ENCODE data around the gene NEK1.
A peak's percentile ranks its signal among the peaks of the same experiment; 100 is the strongest.
"Not testable (repeated sequence)": the region's sequence is repeated elsewhere in the genome, so short reads cannot be mapped to it uniquely, and the experiment has no call there.

Gene NEK1

DNA sequence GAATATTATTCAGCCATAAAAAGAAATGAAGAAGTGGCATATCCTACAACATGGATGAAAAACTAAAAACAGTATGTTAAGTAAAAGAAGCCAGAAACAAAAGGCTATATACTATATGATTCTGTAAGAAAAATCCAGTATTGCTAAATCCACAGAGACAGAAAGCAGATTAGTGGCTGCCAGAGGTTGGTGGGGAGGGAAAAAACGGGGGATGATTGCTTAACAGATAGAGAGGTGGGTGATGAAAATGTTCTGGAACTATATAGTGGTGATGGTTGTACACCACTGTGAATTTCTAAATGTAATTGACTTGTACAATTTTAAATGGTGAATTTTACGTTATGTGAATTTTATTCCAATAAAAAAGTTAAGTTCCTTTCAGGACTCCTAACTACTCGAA, 184.0 kb downstream of the NEK1 start:
- in situ Hi-C loops (cut with HindIII; ENCODE audit: low sequenced_read_pairs): no loop called here
- no peak overlapping the region for H3K4me3 ChIP-seq (ENCODE audit: low read depth, low read length)
- no peak for DNase-seq (ENCODE audit: low read depth, low spot score)
- TF ChIP-seq, protein P1, sequence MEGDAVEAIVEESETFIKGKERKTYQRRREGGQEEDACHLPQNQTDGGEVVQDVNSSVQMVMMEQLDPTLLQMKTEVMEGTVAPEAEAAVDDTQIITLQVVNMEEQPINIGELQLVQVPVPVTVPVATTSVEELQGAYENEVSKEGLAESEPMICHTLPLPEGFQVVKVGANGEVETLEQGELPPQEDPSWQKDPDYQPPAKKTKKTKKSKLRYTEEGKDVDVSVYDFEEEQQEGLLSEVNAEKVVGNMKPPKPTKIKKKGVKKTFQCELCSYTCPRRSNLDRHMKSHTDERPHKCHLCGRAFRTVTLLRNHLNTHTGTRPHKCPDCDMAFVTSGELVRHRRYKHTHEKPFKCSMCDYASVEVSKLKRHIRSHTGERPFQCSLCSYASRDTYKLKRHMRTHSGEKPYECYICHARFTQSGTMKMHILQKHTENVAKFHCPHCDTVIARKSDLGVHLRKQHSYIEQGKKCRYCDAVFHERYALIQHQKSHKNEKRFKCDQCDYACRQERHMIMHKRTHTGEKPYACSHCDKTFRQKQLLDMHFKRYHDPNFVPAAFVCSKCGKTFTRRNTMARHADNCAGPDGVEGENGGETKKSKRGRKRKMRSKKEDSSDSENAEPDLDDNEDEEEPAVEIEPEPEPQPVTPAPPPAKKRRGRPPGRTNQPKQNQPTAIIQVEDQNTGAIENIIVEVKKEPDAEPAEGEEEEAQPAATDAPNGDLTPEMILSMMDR (IDR thresholded peaks at IDR 0.05; ENCODE audit: low read depth, low read length): no peak

DNA sequence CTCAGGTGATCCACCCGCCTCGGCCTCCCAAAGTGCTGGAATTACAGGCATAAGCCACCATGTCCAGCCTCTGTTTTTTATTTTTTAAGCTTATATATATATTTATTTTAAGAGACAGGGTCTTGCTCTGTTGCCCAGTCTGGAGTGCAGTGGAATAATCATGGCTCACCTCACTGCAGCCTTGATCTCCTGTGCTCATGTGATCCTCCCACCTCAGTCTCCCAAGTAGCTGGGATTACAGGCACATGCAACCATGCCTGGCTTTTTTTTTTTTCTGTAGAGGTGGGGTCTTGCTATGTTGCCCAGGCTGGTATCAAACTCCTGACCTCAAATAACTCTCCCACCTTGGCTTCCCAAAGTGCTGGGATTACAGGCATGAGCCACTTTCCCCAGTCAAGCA, 184.7 kb downstream of the NEK1 start:
- DNase-seq (ENCODE audit: low read depth, low spot score); H3K4me3 ChIP-seq (ENCODE audit: low read depth, low read length); in situ Hi-C loops (cut with HindIII; ENCODE audit: low sequenced_read_pairs): not testable (repeated sequence)

DNA sequence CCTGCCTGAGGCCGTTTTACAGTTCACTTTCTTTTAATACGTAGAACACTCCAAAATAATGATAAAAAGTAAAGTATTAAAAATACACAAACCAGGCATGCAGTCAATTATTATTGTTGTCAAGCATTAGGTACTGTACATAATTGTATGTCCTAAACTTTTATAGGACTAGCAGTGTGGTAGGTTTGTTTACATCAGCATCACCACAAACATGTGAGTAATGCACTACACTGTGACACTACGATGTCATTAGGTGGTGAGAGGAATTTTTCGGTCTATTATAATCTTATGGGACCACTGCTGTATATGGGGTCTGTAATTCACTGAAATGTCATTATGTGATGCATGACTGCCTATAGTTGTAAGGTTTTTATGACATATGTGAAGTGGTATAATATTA, 192.1 kb downstream of the NEK1 start:
- TF ChIP-seq, protein P1 (IDR thresholded peaks at IDR 0.05; ENCODE audit: low read depth, low read length): no peak
- in situ Hi-C loops (cut with HindIII; ENCODE audit: low sequenced_read_pairs): no loop called here
- no peak overlapping the region for H3K4me3 ChIP-seq (ENCODE audit: low read depth, low read length)
- DNase-seq (ENCODE audit: low read depth, low spot score): no peak

DNA sequence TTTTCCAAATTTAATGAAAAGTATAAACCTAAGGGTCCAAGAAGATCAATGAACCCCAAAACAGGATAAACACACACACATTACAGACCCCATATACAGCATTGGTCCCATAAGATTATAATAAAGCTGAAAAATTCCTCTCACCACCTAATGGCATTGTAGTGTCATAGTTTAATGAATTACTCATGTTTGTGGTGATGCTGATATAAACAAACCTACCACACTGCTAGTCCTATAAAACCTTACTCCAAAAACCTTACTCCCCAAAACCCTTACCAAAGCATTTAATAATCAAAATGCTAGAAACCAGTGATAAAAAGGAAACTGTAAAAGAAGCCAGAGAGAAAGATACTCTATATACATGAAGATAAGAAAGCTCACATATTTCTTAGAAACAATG, 193.5 kb downstream of the NEK1 start:
- DNase-seq (ENCODE audit: low read depth, low spot score): no peak
- TF ChIP-seq, protein P1 (IDR thresholded peaks at IDR 0.05; ENCODE audit: low read depth, low read length): no peak
- no peak overlapping the region for H3K4me3 ChIP-seq (ENCODE audit: low read depth, low read length)
- in situ Hi-C loops (cut with HindIII; ENCODE audit: low sequenced_read_pairs): no loop called here

DNA sequence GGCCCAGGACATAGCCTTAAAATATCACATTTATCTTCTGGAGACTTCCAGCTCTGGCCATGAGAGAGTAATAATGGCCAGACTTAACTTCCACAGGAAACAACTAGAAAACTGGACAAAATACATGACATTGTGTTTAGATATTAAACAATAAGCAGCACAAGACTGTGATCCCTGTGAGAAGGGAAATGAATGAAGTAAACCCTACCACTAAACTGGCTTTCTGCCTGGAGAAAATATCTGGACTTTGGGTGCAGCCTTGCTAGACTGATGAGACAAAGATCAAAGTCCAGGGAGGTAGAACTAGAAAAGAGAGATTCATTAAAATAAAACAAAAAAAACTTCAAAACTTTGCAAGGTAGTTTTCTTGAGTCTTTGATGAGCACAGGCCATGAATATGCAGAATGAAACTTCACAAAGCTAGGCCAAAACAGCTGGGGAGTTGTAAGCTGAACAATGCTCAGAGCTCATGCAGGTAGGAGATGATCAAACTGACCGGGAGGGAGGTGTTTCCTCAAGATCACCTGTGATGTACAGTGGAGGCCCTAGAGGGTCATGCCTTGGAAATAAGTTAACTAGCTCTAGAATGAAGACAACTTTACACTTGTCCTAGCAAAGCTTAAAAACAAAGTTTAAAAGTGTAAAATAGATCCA, 194.6 kb downstream of the NEK1 start:
- peak; percentile 15 for DNase-seq (ENCODE audit: low read depth, low spot score)
- in situ Hi-C loops (cut with HindIII; ENCODE audit: low sequenced_read_pairs): no loop called here

DNA sequence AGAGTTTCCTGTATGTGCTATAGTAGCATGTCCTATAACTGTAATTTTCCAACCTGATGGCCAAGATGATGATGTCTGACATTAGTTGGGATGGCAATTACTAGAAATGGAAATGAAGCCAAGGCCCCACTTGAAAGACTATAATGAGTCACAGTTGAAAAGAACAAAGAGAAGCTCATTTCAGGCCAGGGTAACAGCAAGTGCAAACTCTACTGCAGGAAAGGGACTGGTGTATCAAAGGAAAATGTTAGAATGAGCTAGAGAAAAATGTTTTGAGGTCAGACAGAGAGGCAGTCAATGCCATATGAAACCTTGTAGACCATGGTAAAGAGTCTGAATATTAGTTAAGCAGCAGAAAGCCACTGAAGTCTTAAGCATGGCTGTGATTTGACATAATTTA, 195.4 kb downstream of the NEK1 start:
- no peak overlapping the region for H3K4me3 ChIP-seq (ENCODE audit: low read depth, low read length)
- in situ Hi-C loops (cut with HindIII; ENCODE audit: low sequenced_read_pairs): no loop called here
- peak; percentile 76 for DNase-seq (ENCODE audit: low read depth, low spot score)
- TF ChIP-seq, protein P1 (IDR thresholded peaks at IDR 0.05; ENCODE audit: low read depth, low read length): no peak

More for the DNA sequence above, 194.6 kb downstream of the NEK1 start:
- TF ChIP-seq, protein P1 (IDR thresholded peaks at IDR 0.05; ENCODE audit: low read depth, low read length): no peak
- H3K4me3 ChIP-seq (ENCODE audit: low read depth, low read length): no peak overlapping the region

DNA sequence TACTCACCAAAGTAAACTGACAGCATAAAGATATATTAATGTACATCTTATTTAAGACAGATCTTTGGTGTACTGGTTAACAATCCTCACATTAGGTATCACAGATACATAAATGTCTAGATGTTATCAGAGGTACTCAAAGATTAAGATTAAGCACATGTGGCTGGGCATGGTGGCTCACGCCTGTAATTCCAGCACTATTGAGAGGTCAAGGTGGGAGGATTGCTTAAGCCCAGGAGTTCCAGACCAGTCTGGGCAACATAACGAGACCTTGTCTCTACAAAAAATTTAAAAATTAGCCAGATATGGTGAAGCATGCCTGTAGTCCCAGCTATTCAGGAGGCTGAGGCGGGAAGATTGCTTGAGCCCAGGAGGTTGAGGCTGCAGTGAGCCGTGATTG, 195.9 kb downstream of the NEK1 start:
- TF ChIP-seq, protein P1 (IDR thresholded peaks at IDR 0.05; ENCODE audit: low read depth, low read length): no peak
- in situ Hi-C loops (cut with HindIII; ENCODE audit: low sequenced_read_pairs): no loop called here
- H3K4me3 ChIP-seq (ENCODE audit: low read depth, low read length): no peak overlapping the region
- DNase-seq (ENCODE audit: low read depth, low spot score): no peak

Data from astrocyte of the spinal cord (primary cell).